ENCODE results near the gene SPHK1.
"Not testable (repeated sequence)": the region's sequence is repeated elsewhere in the genome, so short reads cannot be mapped to it uniquely, and the experiment has no call there.

The SPHK1 gene

GRCh38 chr17:76384222-76384986, at the start of gene SPHK1:
Gene SPHK1, plus strand, starts transcription at chr17:76384609. Its CDS starts 1,036 bp downstream, at chr17:76385645.
- no peak for DNase-seq

GRCh38 chr17:76335716-76336381, 48.6 kb upstream of the SPHK1 start:
- DNase-seq: no peak

GRCh38 chr17:76336756-76337412, 47.5 kb upstream of the SPHK1 start:
- no peak for DNase-seq

GRCh38 chr17:76337413-76337777, 47.0 kb upstream of the SPHK1 start:
- DNase-seq: no peak

GRCh38 chr17:76341301-76341700, 43.1 kb upstream of the SPHK1 start:
- DNase-seq: no peak

- no peak for DNase-seq
Measured at GRCh38 chr17:76343106-76343505, 41.3 kb upstream of the SPHK1 start.

- DNase-seq: no peak
Measured at GRCh38 chr17:76345377-76345974, 38.9 kb upstream of the SPHK1 start.

- not testable (repeated sequence) for DNase-seq
Measured at GRCh38 chr17:76346936-76347335, 37.5 kb upstream of the SPHK1 start.

GRCh38 chr17:76350463-76350862, 33.9 kb upstream of the SPHK1 start:
- no peak for DNase-seq

- DNase-seq: no peak
Measured at GRCh38 chr17:76351526-76352071, 32.8 kb upstream of the SPHK1 start.

GRCh38 chr17:76353004-76353598, 31.3 kb upstream of the SPHK1 start:
- no peak for DNase-seq

GRCh38 chr17:76353599-76354316, 30.7 kb upstream of the SPHK1 start, which contains the start of gene PRPSAP1:
Gene PRPSAP1, minus strand, starts transcription at chr17:76353916. Its CDS starts 213 bp downstream, at chr17:76353703.
- DNase-seq: peak; percentile 88

GRCh38 chr17:76354317-76354729, 30.1 kb upstream of the SPHK1 start:
- no peak for DNase-seq

- DNase-seq: no peak
Measured at GRCh38 chr17:76354747-76355310, 29.6 kb upstream of the SPHK1 start.

- DNase-seq: no peak
Measured at GRCh38 chr17:76356803-76357456, 27.5 kb upstream of the SPHK1 start.

GRCh38 chr17:76357597-76358158, 26.7 kb upstream of the SPHK1 start:
- no peak for DNase-seq

- no peak for DNase-seq
Measured at GRCh38 chr17:76359375-76359774, 25.0 kb upstream of the SPHK1 start.

GRCh38 chr17:76359776-76360175, 24.6 kb upstream of the SPHK1 start:
- not testable (repeated sequence) for DNase-seq

GRCh38 chr17:76360461-76360860, 23.9 kb upstream of the SPHK1 start:
- no peak for DNase-seq

- DNase-seq: no peak
Measured at GRCh38 chr17:76363107-76363842, 21.1 kb upstream of the SPHK1 start.

Measured in NCI-H1436 treated with DMSO at 0.1 percent for 48 hours (cell line).